ENCODE data around the gene MACC1.
"Not testable (repeated sequence)": the region's sequence is repeated elsewhere in the genome, so short reads cannot be mapped to it uniquely, and the experiment has no call there.

MACC1 gene

DNA sequence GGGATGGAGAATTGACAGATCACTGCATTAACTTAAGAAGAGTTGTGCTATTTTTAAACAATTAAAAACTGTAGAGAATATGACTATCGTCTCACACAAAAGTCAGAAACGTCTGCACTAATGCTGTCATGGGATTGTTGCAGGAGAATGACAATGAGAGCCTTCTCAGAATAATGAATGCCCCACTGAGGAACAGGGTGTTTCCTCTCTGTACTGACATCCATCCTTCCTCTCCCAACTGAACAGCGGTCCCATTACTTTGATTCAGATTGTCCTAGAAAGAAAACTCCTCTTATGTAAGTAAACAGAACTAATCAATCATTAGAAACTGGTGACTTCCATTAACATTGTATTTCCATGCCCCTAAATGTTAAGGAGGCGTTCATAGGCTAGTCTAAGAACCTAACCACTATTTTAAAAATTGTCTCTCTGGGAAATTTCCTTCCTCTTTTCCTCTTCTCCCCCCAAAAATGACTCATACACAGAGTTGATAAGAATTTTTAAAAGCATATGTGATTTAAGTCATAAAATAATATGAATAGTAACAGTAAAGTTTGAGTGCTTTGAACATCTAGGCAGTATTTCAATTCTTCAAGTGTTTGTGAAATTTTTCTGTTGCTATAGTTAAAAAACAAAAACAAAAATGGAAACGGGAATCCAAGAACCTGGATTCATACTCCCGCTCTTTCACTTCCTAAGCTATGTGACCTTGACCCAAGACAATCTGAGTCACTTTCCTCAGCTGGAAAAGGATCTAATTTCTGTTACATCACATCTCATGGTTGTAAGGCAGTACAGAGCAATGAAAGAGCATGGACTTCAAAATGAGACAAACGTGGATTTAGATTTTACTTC lies 12.7 kb upstream of the MACC1 start:
- DNase-seq: no peak

GRCh38 chr7:20229081-20229480 lies 11.9 kb upstream of the MACC1 start:
- no peak for DNase-seq

DNA sequence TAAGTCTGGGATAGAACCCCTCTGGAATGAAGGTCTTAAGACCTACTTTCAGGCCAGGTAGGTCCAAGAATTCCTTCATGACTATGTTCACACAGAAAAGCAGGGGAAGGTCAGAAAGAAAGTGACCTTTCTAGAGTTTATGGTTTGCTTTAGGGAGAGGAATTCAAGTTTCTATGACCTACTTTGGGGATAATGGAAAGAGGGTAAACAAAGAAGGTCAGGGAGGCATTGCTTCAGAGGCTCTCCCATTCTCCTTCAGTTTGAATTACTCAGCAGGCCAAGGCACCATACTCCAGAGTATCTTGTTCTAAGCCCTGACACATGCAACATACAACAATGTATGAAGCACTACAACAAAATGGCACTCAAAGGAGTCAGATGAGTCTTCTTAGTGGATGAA lies 11.5 kb upstream of the MACC1 start:
- no peak for DNase-seq

DNA sequence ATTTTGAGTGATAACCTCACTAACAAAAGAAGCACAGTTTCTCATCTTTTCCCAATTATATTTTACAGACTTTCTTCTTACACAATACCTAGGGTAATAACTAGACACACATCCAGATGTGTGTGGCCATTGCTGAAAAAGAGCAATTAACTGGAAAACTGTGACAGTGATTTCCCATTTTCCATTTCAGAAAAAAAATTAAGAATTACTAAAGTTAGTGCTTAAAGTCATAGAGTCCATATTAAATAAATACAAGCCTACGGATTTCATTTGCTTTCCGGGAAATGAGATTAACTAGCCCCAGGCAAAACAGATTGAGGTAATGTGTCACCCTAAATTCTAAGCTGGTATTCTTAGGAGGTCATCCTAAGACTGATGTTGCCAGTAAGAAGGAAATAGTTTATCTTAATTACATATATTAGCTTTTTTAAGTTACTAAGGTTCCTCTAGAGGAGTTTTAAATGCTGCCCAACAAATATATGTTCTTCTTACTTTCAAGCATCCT lies 10.2 kb upstream of the MACC1 start:
- no peak for DNase-seq

GRCh38 chr7:20226860-20227259 lies 9.7 kb upstream of the MACC1 start:
- DNase-seq: no peak

DNA sequence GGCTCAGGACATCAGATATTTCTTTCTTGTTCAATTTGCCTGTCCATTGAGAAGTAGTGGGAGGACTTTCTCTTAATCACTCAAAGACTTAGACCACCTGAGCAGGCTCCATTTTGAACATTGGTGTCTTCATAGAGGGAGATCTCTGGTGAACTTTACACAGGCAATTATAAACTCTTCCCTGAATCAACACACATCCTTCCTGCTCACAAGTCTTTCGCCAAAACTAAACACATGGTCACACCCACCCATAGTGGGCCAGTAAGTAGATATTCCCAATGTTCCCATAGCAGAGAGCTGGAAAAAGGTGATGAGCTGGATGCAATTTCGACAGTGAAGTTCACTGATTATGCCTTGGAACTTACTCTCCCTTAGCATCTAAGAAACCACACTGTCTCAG lies 8.2 kb upstream of the MACC1 start:
- DNase-seq: no peak

- no peak for DNase-seq
Measured at GRCh38 chr7:20224025-20224424, 6.8 kb upstream of the MACC1 start.

DNA sequence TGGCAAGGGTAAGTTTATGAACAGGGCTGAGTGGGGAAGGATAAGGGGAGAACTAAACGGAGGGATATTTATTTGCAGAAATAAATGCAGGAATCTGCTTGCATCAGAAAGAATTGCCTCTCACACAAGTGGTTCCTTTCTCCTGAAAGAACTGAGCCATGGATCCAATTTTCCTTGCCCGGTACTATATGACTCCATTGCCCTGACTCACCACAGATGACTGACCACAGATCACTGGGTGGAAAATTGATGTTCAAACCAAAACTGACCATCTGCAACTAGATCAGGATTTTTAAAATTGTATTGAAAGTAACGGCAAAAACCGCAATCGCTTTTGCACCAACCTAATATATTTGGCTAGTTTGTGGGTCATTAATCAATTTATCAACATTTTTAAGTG lies 6.2 kb upstream of the MACC1 start:
- no peak for DNase-seq

DNA sequence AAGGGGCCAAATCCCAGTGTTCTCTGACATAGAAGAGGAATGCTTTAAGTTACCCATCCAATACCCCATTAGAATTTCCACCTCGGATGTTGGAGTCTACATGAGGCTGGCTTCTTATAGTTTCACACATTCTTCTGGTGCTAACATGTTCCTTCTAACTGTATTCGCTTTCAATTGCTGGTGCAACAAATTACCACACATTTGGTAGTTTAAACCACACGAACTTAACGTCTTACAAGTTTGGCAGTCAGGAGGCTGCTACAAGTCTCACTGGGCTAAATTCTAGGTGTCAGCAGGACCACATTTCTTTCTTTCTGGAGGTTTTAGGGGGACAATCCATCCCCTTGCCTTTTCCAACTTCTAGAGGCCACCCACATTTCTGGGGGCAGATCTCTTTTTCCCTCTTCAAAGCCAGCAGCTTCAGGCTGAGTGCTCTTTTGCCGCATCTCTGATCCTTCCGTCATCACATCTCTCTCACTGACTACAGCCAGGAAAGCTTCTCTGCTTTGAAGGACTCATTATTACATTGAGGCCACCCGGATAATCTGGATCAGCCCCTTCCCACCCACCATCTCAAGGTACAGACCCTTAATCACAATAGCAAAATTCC lies 5.1 kb upstream of the MACC1 start:
- DNase-seq: no peak

DNA sequence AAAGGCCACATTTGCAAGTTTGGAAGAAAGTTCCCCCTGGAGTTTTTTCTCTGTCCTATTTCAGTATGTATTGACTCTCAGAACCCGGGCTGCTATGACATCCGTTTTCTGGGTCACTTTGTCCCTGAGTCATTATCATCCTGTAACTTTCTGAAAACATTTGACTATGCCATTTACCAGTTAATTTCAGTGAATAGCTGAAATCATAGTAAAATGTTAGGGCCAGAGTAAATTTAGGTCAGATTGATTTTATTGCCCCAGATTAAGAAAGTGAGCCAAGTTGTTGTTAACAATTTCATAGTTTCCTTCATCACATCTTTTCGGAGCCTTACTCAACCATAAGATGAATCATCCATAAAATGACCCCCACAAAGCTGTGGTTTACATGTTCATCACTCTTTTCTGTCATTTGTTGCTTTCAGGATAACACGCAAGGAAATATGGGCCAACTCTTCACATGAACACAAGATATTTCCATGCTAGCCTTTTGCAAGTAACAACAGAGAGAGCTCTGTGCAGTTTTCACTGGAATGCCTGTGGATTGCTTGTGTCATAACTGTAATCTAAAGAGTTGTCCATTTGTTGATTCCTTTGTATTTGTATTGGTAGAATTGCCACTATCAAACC lies 3.9 kb upstream of the MACC1 start:
- no peak for DNase-seq

GRCh38 chr7:20220293-20220761 lies 3.1 kb upstream of the MACC1 start:
- DNase-seq: peak; percentile 67

GRCh38 chr7:20219446-20220292 lies 2.5 kb upstream of the MACC1 start:
- peak; percentile 99 for DNase-seq

- DNase-seq: no peak
Measured at GRCh38 chr7:20219062-20219445, 1.9 kb upstream of the MACC1 start.

DNA sequence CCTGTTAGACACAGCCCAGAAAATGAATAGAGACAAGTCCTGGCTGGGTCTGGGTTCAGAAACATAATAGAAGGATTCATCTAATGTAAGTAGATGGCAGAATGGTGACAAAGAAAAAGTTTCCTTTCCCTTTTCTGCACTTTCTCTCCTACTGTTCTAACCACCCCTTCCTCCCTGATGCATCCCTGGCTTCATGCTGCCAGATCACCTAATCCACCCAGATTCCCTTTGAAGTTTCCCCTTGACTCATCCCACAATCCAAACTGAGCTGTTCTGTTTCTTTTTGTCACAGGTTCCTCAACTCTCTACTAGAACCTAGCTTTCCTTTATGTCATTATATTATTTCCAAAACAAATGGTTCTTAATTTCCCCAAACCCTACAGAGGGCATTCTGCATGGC lies 1.1 kb upstream of the MACC1 start:
- no peak for DNase-seq

DNA sequence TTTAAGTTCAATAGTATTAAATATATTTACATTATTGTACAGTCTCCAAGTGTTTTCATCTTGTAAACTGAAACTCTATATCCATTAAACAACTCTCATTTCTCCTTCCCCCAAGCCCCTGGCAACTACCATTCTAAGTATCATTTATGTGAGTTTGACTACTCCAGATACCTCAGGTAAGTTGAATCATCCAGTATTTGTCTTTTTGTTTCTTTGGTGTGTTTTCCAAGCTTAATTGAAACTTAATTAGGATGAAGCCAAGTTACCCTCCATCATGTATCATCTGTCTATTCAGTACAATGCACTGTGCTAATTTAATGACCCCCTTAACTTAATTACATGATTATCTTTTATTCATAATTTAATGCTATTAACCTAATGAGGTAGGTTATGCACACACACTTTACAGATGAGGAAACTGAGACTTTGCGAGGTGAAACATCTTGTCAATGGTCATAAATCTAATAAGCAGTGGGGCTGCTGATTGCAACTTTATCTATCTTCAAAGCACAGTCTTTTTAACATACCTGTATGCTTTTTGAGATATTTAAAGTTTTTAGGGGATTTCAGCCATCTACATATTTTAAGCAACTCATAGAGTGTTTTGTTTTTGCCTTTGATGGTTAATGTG lies 663 bp downstream of the MACC1 start:
- DNase-seq: no peak

DNA sequence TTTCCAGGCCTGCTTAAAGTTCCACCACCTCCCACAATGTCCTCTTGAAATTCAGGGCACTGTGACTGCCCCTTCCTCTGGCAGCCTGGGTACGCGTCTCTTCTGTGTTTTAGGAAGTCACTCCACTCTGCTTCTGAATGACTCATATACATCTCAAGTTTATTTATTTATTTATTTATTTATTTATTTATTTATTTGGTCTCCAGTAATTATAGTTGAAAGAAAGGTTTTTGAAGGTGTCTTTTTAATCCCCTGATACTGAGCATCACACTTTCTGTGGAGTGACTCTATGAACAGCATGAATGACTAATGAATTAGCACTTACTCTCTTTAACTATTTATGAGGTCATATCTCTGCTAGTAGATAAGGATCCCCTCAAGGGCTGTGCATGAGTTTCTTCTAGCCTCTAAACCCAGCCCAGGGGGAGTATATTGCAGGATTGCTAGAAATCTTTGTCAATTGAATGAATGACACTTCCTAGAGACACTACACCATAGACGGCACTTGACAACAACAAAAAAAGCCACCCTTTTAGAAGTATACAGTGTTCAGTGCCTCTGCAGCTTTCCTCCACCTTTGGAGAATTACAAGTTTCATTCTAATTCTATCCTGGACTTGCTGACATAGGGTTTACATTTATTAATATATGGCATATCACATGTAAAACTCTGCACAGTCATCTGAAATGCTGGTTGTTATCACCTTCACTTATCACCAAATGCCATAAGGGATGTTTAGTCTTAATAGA lies 2.1 kb downstream of the MACC1 start:
- no peak for DNase-seq

DNA sequence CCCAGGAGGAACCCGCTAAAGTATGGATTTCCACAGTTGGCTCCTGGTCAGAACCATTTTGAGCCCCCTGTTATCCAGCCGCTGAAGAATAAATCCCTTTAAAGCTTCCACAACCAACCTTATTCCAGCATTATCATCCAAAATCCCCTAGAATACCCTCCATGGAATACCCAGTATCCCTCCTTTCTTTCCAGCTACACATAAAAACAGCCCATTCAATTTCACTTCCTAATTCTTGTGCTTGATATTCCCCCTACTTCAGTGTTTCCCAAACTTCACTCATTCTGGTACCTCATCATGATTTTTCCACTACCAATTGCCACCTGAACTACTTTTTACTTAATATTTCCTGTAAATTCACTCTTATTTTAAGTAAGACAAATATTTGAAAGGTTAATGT lies 3.1 kb downstream of the MACC1 start:
- no peak for DNase-seq

- DNase-seq: no peak
Measured at GRCh38 chr7:20213378-20213777, 3.8 kb downstream of the MACC1 start.

GRCh38 chr7:20211376-20211775 lies 5.8 kb downstream of the MACC1 start:
- DNase-seq: no peak

- DNase-seq: no peak
Measured at GRCh38 chr7:20208651-20209307, 8.4 kb downstream of the MACC1 start.

GRCh38 chr7:20207811-20208210 lies 9.4 kb downstream of the MACC1 start:
- DNase-seq: not testable (repeated sequence)
